Stimulated activated CD4-positive, alpha-beta T cell treated with anti-CD3 and anti-CD28 coated beads, Interleukin-1b, Interleukin-23, amount 100 ng/mL, for 24 hours (primary cell): ENCODE data around the gene AKR7A3.
A peak's percentile ranks its signal among the peaks of the same experiment; 100 is the strongest.
"Not testable (repeated sequence)": the region's sequence is repeated elsewhere in the genome, so short reads cannot be mapped to it uniquely, and the experiment has no call there.

ENCODE experiments used
- DNase-seq, 4 experiments: peaks; one replicate each; pipeline ENCODE4 v3.0.0-alpha.2; 2020; ENCODE audit warnings: low read depth in 4 of 4, low spot score in 1 of 4

AKR7A3 gene

DNA sequence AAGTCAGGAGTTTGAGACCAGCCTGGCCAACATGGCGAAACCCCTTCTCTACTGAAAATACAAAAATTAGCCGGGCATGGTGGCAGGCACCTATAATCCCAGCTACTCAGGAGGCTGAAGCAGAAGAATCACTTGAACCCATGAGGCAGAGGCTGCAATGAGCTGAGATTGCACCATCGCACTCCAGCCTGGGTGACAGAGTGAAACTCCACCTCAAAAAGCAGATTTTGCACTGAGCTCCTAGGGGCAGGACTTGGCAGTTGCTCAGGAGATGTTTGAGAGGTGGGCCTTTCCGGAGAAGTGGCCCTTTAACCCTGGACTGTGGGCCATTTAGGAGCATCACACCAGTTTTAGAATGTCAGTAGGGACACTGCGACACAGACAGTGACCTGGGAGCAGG, 32.3 kb downstream of the AKR7A3 start:
- not testable (repeated sequence) for DNase-seq

DNA sequence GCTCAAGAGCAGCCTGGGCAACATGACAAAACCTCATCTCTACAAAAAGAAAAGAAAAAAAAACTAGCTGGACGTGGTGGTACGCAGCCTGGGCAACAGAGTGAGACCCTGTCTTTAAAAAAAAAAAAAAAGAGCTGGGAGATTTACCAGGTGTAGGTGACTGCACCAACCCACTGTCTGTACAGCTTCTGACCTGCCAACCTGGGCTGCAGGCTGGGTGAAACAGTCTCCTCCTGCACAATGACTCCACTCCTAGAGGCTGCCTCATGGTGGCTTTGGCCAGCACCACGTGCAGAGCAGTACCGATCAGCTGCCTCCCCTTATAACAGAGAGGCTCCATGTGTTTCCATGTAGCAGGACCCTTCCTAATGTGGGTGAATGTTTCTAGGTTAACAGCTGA, 33.3 kb downstream of the AKR7A3 start:
- DNase-seq: no peak

DNA sequence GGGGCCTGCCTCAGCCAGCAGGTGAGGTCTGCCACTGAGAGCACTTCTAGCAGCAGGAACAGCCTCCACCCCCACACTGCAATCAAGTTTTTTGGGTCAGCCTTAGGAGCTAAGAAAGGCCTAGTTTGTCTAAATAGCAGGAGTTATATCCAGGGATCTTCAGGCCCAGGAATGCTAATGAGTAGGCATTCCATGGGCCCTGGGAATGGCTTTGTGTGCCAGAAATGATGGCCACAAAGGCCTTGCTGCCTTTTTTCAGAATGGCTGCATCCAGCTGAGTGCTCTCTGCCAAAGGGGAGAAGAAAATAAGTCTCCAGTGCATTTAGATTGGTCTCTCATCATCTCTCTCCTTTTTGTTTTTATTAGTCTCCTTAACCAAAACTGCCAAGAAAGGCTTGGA, 34.2 kb downstream of the AKR7A3 start:
- no peak for DNase-seq

DNA sequence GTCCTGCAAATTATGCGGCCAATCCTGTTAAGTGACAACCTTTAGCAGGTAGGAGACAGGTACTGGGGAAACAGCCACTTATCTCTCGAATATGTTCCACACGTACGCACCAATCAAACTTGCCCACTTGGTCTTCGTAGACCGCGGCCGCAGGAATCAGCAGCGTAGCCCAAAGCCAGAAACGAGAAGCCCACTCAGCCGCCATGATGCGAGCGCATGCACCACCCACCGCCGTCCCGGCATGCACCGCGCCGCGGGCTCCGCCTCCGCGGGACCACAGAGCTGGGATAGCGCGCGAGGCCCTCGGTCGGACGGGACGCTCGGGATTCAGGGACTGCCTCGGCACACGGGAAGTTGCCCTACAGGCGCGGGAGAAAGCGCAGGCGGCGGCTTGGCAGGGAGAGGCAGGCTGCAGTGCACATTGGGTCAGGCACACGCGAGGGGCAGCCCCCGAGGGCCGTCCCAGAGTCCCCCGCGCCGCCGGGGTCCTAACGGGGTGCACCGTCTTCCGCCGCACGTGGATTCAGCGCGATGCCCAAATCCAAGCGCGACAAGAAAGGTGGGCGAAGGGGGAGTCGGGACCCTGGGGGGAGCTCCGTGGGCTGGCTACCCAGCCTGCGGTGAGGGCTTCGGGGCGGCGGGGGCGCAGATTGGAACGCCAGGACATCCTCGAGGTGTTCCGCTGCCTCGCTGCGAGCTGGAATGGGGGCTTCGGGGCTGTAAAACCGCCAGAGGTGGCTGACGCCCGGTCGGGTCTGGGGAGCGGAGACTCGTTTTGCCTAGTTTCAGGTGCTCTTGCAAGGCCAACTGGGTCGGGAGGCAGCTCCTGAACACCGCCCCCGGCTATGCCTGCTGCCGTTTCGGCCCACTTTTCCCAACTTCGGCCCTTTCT, 37.0 kb downstream of the AKR7A3 start, which contains the start of the genes EMC1 and MRTO4:
Gene EMC1, minus strand, starts transcription at position 220 of the 892 bp plus-strand sequence. Its CDS starts 15 bp downstream, at position 205.
Gene MRTO4, plus strand, starts transcription at position 501 of the 892 bp plus-strand sequence. Its CDS starts 31 bp downstream, at position 532.
- peak; percentile 75 to 85 (median 83) for DNase-seq

DNA sequence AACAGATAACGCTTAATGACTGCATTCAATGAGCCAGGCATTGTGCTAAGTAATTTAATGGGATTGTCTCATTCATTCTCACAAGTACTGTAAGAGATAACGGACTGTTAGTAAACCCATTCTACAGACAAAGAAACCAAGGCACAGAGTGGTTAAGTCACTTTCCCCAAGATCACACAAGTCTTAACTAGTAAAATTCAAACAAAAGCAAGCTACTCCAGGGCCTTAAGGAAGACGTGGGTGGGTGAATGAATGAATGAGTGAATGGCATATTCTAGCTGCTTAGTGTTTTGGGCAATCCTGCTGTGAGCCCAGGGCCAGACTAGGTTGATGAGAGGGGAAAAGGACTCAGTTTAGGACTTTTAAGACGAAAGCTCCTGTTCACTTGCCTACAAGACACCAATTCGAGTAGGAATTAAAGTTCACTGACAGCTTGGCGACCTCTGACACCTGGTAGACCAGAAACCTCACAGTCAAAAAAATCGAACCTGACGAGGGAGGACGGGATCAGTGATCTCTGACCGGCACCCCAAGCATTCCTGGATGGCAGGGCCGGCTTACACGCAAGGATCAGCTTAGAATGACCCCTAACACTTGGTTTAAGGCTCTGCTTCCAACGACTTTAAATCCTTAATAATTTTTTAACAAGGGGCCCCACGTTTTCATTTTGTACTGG, 37.8 kb downstream of the AKR7A3 start:
- DNase-seq: no peak

DNA sequence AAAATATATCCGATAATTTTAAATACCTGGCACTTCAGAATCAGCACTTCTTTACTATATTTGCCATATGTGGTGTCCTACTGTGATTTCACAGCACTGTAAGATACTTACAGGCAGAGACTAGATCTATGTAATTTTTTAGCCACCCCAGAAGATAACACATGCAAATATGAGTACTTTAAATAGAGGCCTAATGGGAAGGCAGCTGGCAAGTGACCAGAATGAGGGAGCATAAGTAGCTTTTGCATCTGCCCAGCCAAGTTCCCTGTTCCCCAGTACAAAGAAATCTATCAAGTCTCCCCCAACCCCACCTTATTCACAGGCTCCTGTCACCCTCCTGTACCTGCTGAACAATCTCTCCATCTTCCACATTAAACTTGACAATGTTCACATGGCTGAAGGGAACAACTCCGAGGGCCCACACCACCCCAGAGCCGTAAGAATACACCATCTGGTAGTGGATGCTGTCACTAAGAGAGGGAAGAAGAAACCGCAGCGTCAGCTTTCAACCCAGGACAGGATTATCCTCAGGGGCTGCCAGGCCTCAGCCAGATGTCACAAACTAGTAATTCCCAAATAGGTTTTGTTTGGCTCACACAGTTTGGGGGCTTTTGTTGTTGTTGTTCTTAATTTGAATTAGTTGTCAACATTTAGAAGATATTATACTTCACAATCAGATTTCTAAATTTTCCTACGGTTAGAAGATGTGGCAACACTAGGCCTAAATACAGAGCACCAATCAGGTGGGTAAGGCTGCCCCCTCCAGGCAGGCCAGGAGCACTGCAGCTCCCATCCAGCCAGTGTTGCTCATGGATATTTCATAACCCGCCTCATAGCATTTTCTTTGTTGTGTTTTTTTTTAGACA, 47.7 kb downstream of the AKR7A3 start:
- peak; percentile 48 to 58 (median 50) for DNase-seq

DNA sequence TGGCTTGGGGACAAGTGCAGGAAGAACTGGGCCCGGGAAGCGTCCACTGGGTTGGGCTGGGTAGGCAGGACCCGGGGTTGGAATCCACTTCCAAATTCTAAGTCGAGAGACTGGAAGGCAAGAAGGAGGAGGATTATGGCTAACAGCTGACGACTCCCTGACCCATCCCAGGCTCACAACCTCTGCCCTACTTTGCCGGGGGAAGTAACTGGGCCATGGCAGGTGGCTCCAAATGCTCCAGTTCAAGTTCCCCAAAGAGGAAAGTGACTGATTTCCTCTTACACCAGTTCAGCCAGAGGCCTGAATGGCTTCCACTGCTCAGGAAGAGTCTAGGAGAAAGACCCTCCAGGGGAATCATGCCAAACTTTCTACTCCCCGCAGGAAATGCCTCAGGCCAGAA, 48.7 kb downstream of the AKR7A3 start:
- DNase-seq: no peak

DNA sequence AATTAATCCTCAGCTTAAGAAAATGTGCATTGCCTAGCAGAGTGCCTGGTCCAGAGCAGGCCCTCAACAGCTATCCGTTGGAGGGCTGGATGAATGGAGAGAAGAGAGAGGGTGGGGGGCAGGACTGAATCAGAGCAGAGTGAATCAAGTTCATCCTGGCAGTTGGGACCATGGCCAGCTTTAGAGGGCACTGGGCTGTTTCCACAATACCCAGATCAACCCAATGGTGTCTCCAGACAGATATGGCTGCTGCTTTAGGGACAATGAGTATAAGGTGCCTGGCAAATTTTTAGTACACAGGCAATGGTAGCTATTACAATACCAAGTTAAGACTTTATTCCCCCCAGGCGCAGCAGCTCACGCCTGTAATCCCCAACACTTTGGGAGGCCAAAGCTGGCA, 54.3 kb downstream of the AKR7A3 start:
- no peak for DNase-seq
